Body of pancreas (tissue), 4 donors: Measurements from ENCODE around the gene TUBGCP2.

Experiments
- POLR2A ChIP-seq, 3 donors: fragments of 450-650 bp; IDR thresholded peaks; one replicate each; pipeline ENCODE4 v1.6.1; 2016; ENCODE audit warnings: antibody characterized with exemption in 3 of 3, mild to moderate bottlenecking in 2 of 3
- TF ChIP-seq, protein P1 (sequence below), 7 experiments: fragments of 450-650 bp in 4 of 7; fragments of 200-600 bp in 3 of 7; sonication (generic) in 3 of 7; IDR thresholded peaks; one replicate each; pipeline ENCODE4 v1.5.1; 2016 to 2019; ENCODE audit warnings: antibody characterized with exemption in 7 of 7

DNA sequence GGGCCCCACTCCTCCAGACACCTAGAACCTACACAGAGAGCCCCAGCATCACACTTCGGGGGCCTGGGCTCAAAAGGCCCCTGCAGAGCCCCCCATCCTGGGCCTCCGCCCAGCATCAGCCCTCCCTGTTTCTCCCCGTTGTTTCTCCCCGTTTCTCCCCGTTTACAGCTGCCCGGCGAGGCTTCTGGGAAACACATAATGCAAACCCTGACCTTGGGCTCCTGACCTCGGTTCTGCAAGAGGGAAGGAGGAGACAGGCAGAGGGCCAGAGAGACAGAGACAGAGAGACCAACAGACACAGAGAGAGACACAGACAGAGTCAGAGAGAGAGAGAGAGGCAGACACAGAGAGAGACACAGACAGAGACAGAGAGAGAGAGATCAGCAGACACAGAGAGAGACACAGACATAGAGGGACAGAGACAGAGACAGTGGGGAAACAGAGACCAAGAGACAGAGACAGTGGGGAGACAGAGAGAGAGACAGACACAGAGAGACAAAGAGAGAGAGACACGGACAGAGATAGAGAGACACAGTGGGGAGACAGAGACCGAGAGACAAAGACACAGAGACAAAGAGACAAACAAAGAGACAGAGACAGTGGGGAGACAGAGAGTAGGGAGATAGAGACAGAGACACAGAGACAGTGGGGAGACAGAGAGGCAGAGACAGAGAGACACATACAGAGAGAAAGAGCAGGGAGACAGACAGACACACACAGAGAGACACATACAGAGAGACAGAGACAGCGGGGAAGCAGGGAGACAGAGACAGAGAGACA is 58.5 kb downstream of the TUBGCP2 start:
- TF ChIP-seq, protein P1, sequence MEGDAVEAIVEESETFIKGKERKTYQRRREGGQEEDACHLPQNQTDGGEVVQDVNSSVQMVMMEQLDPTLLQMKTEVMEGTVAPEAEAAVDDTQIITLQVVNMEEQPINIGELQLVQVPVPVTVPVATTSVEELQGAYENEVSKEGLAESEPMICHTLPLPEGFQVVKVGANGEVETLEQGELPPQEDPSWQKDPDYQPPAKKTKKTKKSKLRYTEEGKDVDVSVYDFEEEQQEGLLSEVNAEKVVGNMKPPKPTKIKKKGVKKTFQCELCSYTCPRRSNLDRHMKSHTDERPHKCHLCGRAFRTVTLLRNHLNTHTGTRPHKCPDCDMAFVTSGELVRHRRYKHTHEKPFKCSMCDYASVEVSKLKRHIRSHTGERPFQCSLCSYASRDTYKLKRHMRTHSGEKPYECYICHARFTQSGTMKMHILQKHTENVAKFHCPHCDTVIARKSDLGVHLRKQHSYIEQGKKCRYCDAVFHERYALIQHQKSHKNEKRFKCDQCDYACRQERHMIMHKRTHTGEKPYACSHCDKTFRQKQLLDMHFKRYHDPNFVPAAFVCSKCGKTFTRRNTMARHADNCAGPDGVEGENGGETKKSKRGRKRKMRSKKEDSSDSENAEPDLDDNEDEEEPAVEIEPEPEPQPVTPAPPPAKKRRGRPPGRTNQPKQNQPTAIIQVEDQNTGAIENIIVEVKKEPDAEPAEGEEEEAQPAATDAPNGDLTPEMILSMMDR (IDR thresholded peaks at IDR 0.05): no peak
- TF ChIP-seq POLR2A (IDR thresholded peaks at IDR 0.05): no peak
